Chondrocyte (in vitro differentiated cells): ENCODE measurements around the gene WFDC10A. TPM values are rescaled to one million over a fixed set of nuclear protein-coding genes. Genes with fewer than 3 reads are reported as not detected.

Experiments
- DNase-seq: peaks from one replicate; pipeline ENCODE4 v3.0.0; 2021; ENCODE audit warnings: mixed read lengths, low spot score
- H3K27ac Mint-ChIP-seq: one replicate; pipeline ENCODE4 v1.8.0; 2021; ENCODE audit warnings: mild to moderate bottlenecking, moderate library complexity, mixed read lengths; ENCODE audit not compliant: unreplicated experiment
- H3K27me3 Mint-ChIP-seq: 2 replicates; pipeline ENCODE4 v1.8.0; 2021; ENCODE audit warnings: low read depth, mixed read lengths
- H3K36me3 Mint-ChIP-seq: 2 replicates; pipeline ENCODE4 v1.8.0; 2021; ENCODE audit warnings: low read depth, mixed read lengths
- H3K4me1 Mint-ChIP-seq: 2 replicates; pipeline ENCODE4 v1.8.0; 2021; ENCODE audit warnings: low read depth, mild to moderate bottlenecking, mixed read lengths
- H3K4me3 Mint-ChIP-seq: one replicate; pipeline ENCODE4 v1.8.0; 2021; ENCODE audit warnings: mild to moderate bottlenecking, moderate library complexity, mixed read lengths; ENCODE audit not compliant: unreplicated experiment
- H3K9me3 Mint-ChIP-seq: 2 replicates; pipeline ENCODE4 v1.8.0; 2021; ENCODE audit warnings: low read depth, mixed read lengths
- total RNA-seq: library from RNA; stranded (reverse); gene quantifications from 3 replicates; pipeline ENCODE4 v1.2.1, GENCODE V29; 2021
- TF ChIP-seq, protein P1 (sequence below): fragments of 200-600 bp; sonication (generic); IDR thresholded peaks from 2 replicates; pipeline ENCODE4 v1.5.0; 2021; ENCODE audit warnings: antibody characterized with exemption, mild to moderate bottlenecking, moderate library complexity

WFDC10A gene
- total RNA-seq, 1 donor from 2014 or later: not detected

DNA sequence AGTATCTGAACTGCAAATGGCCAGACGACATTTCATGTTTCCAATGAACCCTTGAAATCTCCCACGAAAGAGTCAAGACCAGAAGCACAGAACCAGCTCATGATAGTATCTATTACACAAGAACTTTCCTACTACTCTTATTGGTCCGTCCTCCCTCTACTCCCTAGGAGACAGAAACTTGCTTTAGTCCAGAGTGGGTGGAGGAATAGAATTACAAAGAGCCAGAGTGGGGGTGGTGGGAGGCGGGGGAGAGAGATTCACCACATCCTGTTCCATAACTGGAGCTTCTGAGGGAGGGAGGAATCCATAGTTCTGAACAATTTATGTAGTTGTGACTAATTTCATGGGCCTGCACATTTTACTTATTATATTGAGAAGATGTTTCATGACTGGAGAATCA lies 18.5 kb upstream of the WFDC10A start:
- TF ChIP-seq, protein P1, sequence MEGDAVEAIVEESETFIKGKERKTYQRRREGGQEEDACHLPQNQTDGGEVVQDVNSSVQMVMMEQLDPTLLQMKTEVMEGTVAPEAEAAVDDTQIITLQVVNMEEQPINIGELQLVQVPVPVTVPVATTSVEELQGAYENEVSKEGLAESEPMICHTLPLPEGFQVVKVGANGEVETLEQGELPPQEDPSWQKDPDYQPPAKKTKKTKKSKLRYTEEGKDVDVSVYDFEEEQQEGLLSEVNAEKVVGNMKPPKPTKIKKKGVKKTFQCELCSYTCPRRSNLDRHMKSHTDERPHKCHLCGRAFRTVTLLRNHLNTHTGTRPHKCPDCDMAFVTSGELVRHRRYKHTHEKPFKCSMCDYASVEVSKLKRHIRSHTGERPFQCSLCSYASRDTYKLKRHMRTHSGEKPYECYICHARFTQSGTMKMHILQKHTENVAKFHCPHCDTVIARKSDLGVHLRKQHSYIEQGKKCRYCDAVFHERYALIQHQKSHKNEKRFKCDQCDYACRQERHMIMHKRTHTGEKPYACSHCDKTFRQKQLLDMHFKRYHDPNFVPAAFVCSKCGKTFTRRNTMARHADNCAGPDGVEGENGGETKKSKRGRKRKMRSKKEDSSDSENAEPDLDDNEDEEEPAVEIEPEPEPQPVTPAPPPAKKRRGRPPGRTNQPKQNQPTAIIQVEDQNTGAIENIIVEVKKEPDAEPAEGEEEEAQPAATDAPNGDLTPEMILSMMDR: no peak
- Mint-ChIP-seq H3K4me1 (no peaks in the 10 kb centered on the region), H3K27me3 (no peaks in the 10 kb centered on the region), H3K36me3 (no peaks in the 10 kb centered on the region), H3K4me3 (no peak overlapping the region), H3K27ac (no peak overlapping the region), H3K9me3 (peaks cover 17% of the 10 kb centered on the region)
- no peak for DNase-seq

DNA sequence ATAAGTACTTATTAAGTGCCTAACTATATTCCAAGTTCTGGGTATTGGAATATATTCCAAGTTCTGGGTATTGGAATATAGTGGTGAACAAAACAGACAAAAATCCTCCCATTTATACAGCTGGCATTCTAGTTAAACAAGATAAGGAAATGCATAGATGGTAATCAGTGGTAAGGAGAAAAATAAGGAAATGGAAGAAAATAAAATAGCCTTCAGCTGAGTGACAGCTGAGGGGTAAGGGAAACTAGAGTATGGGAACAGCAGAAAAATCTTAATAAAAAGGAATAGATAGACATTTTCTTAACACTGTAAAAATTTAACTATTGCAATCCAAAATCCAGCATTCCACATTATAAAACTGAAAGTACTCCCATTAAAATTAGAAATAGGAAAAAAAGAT lies 17.2 kb upstream of the WFDC10A start:
- no peaks in the 10 kb centered on the region for H3K4me1 Mint-ChIP-seq
- no peaks in the 10 kb centered on the region for H3K36me3 Mint-ChIP-seq
- no peak for DNase-seq
- H3K9me3 Mint-ChIP-seq: peaks cover 10% of the 10 kb centered on the region
- H3K4me3 Mint-ChIP-seq: no peak overlapping the region
- no peaks in the 10 kb centered on the region for H3K27me3 Mint-ChIP-seq
- no peak overlapping the region for H3K27ac Mint-ChIP-seq
- TF ChIP-seq, protein P1: no peak

DNA sequence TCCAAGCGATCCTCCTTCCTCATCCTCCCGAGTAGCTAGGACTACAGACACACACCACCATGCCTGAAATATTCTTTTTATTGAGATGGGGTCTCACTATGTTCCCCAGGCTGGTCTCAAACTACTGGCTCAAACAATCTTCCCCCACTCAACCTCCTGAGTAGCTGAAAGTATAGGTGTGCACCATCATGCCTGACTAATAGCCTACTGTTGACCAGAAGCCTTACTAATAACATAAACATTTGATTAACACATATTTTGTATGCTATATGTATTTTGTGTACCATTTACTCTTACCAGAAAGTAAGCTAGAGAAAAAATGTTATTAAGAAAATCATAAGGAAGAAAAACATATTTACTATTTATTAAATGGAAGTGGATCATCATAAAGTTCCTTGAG lies 11.9 kb upstream of the WFDC10A start:
- no peaks in the 10 kb centered on the region for H3K36me3 Mint-ChIP-seq
- no peak for DNase-seq
- no peaks in the 10 kb centered on the region for H3K27me3 Mint-ChIP-seq
- no peaks in the 10 kb centered on the region for H3K4me1 Mint-ChIP-seq
- peaks cover 4% of the 10 kb centered on the region for H3K9me3 Mint-ChIP-seq
- H3K4me3 Mint-ChIP-seq: no peak overlapping the region
- H3K27ac Mint-ChIP-seq: no peak overlapping the region
- TF ChIP-seq, protein P1: no peak

DNA sequence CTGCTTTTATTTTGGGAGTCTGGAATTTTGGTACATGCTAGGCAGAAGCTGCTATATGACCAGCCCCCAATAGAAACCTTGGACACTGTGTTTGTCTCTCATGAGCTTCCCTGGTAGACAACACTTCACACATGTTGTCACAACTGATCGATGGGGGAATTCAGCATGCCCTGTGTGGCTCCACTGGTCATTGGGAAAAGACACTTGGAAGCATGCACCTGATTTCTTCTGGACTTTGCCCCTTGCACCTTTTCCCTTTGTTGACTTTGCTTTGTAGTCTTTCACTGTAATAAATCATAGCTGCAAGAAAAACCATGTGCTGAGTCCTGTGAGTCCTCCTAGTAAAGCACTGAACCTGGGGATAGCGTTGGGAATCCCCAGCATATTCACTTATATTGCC lies 7.9 kb upstream of the WFDC10A start:
- Mint-ChIP-seq H3K36me3 (no peaks in the 10 kb centered on the region), H3K4me1 (no peaks in the 10 kb centered on the region), H3K4me3 (no peak overlapping the region), H3K27me3 (peaks cover 13% of the 10 kb centered on the region), H3K9me3 (peaks cover 7% of the 10 kb centered on the region), H3K27ac (no peak overlapping the region)
- TF ChIP-seq, protein P1: no peak
- no peak for DNase-seq

DNA sequence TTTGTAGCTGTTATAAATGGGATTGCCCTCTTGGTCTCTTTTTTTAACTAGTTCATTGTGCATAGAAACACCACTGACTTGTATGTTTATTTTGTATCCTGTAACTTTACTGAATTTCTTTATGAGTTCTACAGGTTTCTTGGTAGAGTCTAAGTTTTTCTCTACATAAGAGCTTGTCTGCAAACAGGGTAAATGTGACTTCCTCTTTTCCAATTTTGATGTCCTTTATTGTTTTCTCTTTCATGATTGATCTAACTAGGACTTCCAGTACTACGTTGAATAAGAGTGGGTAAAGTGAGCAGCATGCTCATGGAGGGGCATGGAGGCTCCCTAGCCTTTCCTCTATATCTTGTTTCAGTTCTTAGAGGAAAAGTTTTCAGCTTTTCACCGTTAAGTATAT lies 3.0 kb upstream of the WFDC10A start:
- Mint-ChIP-seq H3K36me3 (no peaks in the 10 kb centered on the region), H3K27me3 (peaks cover 32% of the 10 kb centered on the region), H3K4me3 (no peak overlapping the region), H3K27ac (no peak overlapping the region), H3K4me1 (no peaks in the 10 kb centered on the region), H3K9me3 (peaks cover 3% of the 10 kb centered on the region)
- DNase-seq: no peak
- TF ChIP-seq, protein P1: no peak
